ENCODE data around the gene IL17RB.

The IL17RB gene

GRCh38 chr3:53823026-53823955 lies 23.1 kb upstream of the IL17RB start:
- no peak overlapping the region for H3K4me3 ChIP-seq (ENCODE audit: low read length)
- no peak overlapping the region for H3K27ac ChIP-seq (ENCODE audit: low read depth, low read length)
- H3K9me3 ChIP-seq (ENCODE audit: control insufficient read depth, insufficient read depth, low read length): no peaks in the 10 kb centered on the region
- H3K4me1 ChIP-seq (ENCODE audit: control insufficient read depth, low read length): no peaks in the 10 kb centered on the region
- H4K20me1 ChIP-seq (ENCODE audit: control insufficient read depth, insufficient read depth, low read depth, low read length): no peaks in the 10 kb centered on the region
- TF ChIP-seq CTCF (IDR thresholded peaks at IDR 0.05; ENCODE audit: low read depth, low read length, poor library complexity, severe bottlenecking) (no peak), EZH2phosphoT487 (IDR thresholded peaks at IDR 0.05; ENCODE audit: borderline replicate concordance, low read length) (no peak)
- H3F3A ChIP-seq (ENCODE audit: control insufficient read depth, insufficient read depth): no peaks in the 10 kb centered on the region
- no peaks in the 10 kb centered on the region for H3K79me2 ChIP-seq (ENCODE audit: control insufficient read depth, low read length)
- H3K9me2 ChIP-seq (replicated peaks; ENCODE audit: control insufficient read depth, low read length): no peaks in the 10 kb centered on the region
- no peaks in the 10 kb centered on the region; the same call in 1 of the 2 replicates for H3K27me3 ChIP-seq (ENCODE audit: control insufficient read depth, low read length)
- no peak overlapping the region for H3K4me2 ChIP-seq (ENCODE audit: low read length)
- H3K36me3 ChIP-seq (ENCODE audit: control insufficient read depth, low read length): no peaks in the 10 kb centered on the region

DNA sequence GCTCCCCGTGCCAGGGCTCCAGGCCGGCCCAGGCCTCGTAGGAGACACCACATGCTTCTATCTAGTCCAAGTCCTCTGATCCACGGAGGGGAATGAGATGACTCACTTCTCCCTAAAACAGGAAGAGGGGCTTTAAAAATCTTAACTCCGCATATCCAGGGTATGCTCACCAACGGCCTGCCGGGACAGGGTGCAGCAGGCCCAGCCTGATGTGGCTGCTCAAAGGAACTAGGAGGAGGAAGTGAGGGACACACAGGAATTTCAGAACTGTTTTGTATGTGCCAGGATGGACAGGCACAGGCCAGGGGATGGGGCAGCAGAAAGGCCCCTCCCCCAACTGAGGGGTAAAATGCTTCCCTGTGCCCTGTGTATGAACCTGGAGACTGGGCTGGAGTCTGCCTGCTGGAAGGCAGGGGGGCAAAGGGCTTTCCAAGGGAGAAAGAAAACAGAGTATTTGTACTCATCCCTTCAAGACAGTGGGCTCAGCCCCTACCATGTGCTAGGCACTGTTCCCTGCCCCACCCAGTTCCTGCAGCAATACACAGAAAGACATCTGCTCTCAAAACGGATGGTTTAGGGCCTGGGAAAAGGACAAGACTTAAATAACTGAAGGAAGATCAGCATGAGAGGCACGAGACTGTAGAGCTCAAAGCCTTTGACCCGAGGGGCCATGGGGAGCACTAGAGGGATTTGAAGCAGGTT lies 22.3 kb upstream of the IL17RB start:
- Histone ChIP-seq H3K4me1 (ENCODE audit: control insufficient read depth, low read length) (no peaks in the 10 kb centered on the region), H3K36me3 (ENCODE audit: control insufficient read depth, low read length) (no peaks in the 10 kb centered on the region), H3K9me3 (ENCODE audit: control insufficient read depth, insufficient read depth, low read length) (no peaks in the 10 kb centered on the region), H3K9me2 (replicated peaks; ENCODE audit: control insufficient read depth, low read length) (no peaks in the 10 kb centered on the region), H3K27me3 (ENCODE audit: control insufficient read depth, low read length) (no peaks in the 10 kb centered on the region; the same call in 1 of the 2 replicates), H3K79me2 (ENCODE audit: control insufficient read depth, low read length) (no peaks in the 10 kb centered on the region), H3F3A (ENCODE audit: control insufficient read depth, insufficient read depth) (no peaks in the 10 kb centered on the region), H4K20me1 (ENCODE audit: control insufficient read depth, insufficient read depth, low read depth, low read length) (no peaks in the 10 kb centered on the region), H3K4me2 (ENCODE audit: low read length) (no peak overlapping the region), H3K4me3 (ENCODE audit: low read length) (no peak overlapping the region), H3K27ac (ENCODE audit: low read depth, low read length) (no peak overlapping the region)
- TF ChIP-seq CTCF (IDR thresholded peaks at IDR 0.05; ENCODE audit: low read depth, low read length, poor library complexity, severe bottlenecking) (no peak), EZH2phosphoT487 (IDR thresholded peaks at IDR 0.05; ENCODE audit: borderline replicate concordance, low read length) (no peak)

DNA sequence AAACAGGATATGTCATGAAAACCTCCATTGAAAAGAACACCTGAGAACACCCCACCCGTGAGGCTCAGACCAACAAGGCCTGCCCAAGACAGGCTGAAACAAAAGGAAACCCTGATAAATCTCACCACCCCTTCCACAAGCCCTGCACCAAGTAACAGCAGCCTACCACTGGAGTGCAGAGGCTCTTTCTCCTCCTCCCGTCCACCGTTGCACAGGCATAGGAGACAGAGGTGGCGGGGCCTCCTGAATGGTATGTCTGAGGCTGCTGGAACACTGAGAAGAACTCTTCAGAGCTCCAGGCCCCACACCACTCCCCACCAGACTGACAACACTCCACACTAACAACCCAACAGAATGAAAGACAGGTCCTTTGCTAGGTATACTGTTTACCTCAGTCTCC lies 21.6 kb upstream of the IL17RB start:
- H3K9me2 ChIP-seq (replicated peaks; ENCODE audit: control insufficient read depth, low read length): no peaks in the 10 kb centered on the region
- no peaks in the 10 kb centered on the region for H4K20me1 ChIP-seq (ENCODE audit: control insufficient read depth, insufficient read depth, low read depth, low read length)
- no peak overlapping the region for H3K4me2 ChIP-seq (ENCODE audit: low read length)
- no peaks in the 10 kb centered on the region for H3K79me2 ChIP-seq (ENCODE audit: control insufficient read depth, low read length)
- H3K4me3 ChIP-seq (ENCODE audit: low read length): no peak overlapping the region
- no peaks in the 10 kb centered on the region for H3F3A ChIP-seq (ENCODE audit: control insufficient read depth, insufficient read depth)
- H3K9me3 ChIP-seq (ENCODE audit: control insufficient read depth, insufficient read depth, low read length): no peaks in the 10 kb centered on the region
- no peaks in the 10 kb centered on the region; the same call in 1 of the 2 replicates for H3K27me3 ChIP-seq (ENCODE audit: control insufficient read depth, low read length)
- TF ChIP-seq CTCF (IDR thresholded peaks at IDR 0.05; ENCODE audit: low read depth, low read length, poor library complexity, severe bottlenecking): no peak
- TF ChIP-seq EZH2phosphoT487 (IDR thresholded peaks at IDR 0.05; ENCODE audit: borderline replicate concordance, low read length): no peak
- H3K36me3 ChIP-seq (ENCODE audit: control insufficient read depth, low read length): no peaks in the 10 kb centered on the region
- no peak overlapping the region for H3K27ac ChIP-seq (ENCODE audit: low read depth, low read length)
- no peaks in the 10 kb centered on the region for H3K4me1 ChIP-seq (ENCODE audit: control insufficient read depth, low read length)

Measured in DOHH2 (cell line).